Measurements from ENCODE around the gene SLC8A1.

SLC8A1 gene

GRCh38 chr2:40271094-40271493, 180.8 kb downstream of the SLC8A1 start:
- no peak for TF ChIP-seq CTCF (IDR thresholded peaks at IDR 0.05; ENCODE audit: low read depth, low read length)
- H3K4me3 ChIP-seq (ENCODE audit: low read depth, low read length) = no peak overlapping the region

- H3K4me3 ChIP-seq (ENCODE audit: low read depth, low read length) = no peak overlapping the region
- TF ChIP-seq CTCF (IDR thresholded peaks at IDR 0.05; ENCODE audit: low read depth, low read length) = no peak
Measured at GRCh38 chr2:40270372-40270771, 181.5 kb downstream of the SLC8A1 start.

- H3K4me3 ChIP-seq (ENCODE audit: low read depth, low read length) = no peak overlapping the region
- TF ChIP-seq CTCF (IDR thresholded peaks at IDR 0.05; ENCODE audit: low read depth, low read length) = no peak
Measured at GRCh38 chr2:40268566-40268965, 183.3 kb downstream of the SLC8A1 start.

- no peak for TF ChIP-seq CTCF (IDR thresholded peaks at IDR 0.05; ENCODE audit: low read depth, low read length)
Measured at GRCh38 chr2:40266201-40266600, 185.7 kb downstream of the SLC8A1 start.

GRCh38 chr2:40265602-40266001, 186.3 kb downstream of the SLC8A1 start:
- TF ChIP-seq CTCF (IDR thresholded peaks at IDR 0.05; ENCODE audit: low read depth, low read length) = no peak
- H3K4me3 ChIP-seq (ENCODE audit: low read depth, low read length) = no peak overlapping the region

More at GRCh38 chr2:40266201-40266600, 185.7 kb downstream of the SLC8A1 start:
- no peak overlapping the region for H3K4me3 ChIP-seq (ENCODE audit: low read depth, low read length)

- no peak overlapping the region for H3K4me3 ChIP-seq (ENCODE audit: low read depth, low read length)
- TF ChIP-seq CTCF (IDR thresholded peaks at IDR 0.05; ENCODE audit: low read depth, low read length) = no peak
Measured at GRCh38 chr2:40261042-40261441, 190.8 kb downstream of the SLC8A1 start.

GRCh38 chr2:40260437-40260836, 191.5 kb downstream of the SLC8A1 start:
- TF ChIP-seq CTCF (IDR thresholded peaks at IDR 0.05; ENCODE audit: low read depth, low read length) = no peak
- H3K4me3 ChIP-seq (ENCODE audit: low read depth, low read length) = no peak overlapping the region
